Epithelial cell of proximal tubule (primary cell): ENCODE measurements around the gene CUL1. TPM values are rescaled to one million over a fixed set of nuclear protein-coding genes. Genes with fewer than 3 reads are reported as not detected.

Experiments
- DNase-seq: peaks from one replicate; pipeline ENCODE4 v3.0.0-alpha.2; 2011; ENCODE audit warnings: low read depth
- H3K4me3 ChIP-seq: 2 replicates; pipeline ENCODE4 v1.5.1; 2011; ENCODE audit warnings: low read depth, mild to moderate bottlenecking, low read length
- total RNA-seq: library from RNA; depleted of rRNA; stranded (reverse); fragments of >200 nt; gene quantifications from 2 replicates; pipeline ENCODE4 v1.2.3, GENCODE V29; 2015
- TF ChIP-seq, protein P1 (sequence below): conservative IDR thresholded peaks from 2 replicates; pipeline ENCODE4 v1.5.1; 2012; ENCODE audit warnings: low read depth, mild to moderate bottlenecking, low read length

Gene CUL1
- total RNA-seq, 1 donor from 2014 or later = 32.5 TPM

DNA sequence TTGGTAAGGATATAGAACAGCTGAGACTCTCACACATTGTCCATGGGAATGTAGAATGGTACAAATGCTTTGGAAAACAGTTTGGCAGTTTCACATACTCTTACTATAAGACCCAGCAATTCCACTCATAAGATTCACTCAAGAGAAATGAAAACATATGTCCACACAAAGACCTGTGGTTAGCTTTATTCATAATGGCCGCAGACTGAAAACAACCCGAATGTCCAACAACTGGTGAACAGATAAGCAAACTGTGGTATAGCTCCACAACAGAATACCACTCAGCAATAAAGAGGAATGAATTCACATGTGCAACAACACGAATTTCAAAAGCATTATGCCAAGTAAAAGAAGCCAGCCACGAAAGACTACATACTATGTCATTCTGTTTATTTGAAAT is 33.5 kb upstream of the CUL1 start:
- no peak overlapping the region for H3K4me3 ChIP-seq
- TF ChIP-seq, protein P1, sequence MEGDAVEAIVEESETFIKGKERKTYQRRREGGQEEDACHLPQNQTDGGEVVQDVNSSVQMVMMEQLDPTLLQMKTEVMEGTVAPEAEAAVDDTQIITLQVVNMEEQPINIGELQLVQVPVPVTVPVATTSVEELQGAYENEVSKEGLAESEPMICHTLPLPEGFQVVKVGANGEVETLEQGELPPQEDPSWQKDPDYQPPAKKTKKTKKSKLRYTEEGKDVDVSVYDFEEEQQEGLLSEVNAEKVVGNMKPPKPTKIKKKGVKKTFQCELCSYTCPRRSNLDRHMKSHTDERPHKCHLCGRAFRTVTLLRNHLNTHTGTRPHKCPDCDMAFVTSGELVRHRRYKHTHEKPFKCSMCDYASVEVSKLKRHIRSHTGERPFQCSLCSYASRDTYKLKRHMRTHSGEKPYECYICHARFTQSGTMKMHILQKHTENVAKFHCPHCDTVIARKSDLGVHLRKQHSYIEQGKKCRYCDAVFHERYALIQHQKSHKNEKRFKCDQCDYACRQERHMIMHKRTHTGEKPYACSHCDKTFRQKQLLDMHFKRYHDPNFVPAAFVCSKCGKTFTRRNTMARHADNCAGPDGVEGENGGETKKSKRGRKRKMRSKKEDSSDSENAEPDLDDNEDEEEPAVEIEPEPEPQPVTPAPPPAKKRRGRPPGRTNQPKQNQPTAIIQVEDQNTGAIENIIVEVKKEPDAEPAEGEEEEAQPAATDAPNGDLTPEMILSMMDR = no peak
- no peak for DNase-seq

DNA sequence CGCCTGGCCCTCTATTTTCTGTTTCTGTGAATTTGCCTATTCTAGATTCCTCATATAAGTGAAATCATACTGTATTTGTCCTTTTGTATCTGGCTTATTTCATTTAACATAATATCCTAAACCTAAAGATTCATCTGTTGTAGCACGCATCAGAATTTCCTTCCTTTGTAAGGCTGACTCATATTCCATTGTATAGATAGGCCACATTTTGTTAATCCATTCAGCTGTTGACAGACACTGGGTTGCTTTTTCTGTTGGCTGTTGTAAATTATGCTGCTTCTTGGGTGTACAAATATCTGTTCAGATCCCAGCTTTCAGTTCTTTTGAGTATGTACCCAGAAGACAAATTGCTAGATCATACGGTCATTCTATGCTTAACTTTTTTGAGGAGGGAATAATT is 28.8 kb upstream of the CUL1 start:
- TF ChIP-seq, protein P1 = no peak
- no peak overlapping the region for H3K4me3 ChIP-seq
- DNase-seq = no peak

DNA sequence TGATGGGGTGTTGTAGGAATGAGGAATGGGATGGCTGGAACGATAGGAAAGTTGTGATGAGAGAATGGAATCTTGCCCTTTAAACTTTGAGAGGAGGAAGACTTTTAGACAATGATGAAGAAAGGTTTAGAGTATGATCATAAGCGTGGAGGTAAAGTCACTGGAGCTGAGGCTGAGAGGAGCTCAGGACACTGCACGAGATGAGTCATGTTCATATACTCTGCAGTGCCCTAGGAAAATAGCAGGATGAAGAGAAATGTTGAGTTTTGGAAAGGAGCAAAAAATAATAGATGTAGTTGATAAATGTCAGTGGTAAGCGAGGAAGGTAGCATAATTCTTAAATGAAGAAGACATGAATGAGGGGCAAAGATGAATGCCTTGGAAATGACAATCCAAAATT is 28.3 kb upstream of the CUL1 start:
- H3K4me3 ChIP-seq = no peak overlapping the region
- no peak for DNase-seq
- TF ChIP-seq, protein P1 = no peak

DNA sequence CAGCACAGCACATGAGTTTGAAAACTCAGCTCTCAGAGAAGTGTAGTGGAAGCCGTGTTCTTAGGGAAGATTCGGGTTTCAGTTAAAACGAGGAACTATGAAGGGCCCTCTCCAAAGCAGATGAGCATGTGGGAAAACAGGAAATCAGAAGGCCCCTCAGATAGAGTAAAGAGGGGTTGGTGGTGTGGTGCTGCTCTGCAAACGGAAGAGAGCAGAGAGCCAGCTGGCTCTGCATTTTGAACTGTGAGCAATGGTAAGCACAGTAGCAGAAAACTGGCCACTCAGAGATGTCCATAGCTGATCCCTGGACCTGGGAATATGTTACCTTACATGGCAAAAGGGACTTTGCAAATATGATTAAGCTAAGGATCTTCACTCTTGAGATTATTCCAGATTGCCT is 27.9 kb upstream of the CUL1 start:
- no peak overlapping the region for H3K4me3 ChIP-seq
- no peak for DNase-seq
- TF ChIP-seq, protein P1 = no peak

DNA sequence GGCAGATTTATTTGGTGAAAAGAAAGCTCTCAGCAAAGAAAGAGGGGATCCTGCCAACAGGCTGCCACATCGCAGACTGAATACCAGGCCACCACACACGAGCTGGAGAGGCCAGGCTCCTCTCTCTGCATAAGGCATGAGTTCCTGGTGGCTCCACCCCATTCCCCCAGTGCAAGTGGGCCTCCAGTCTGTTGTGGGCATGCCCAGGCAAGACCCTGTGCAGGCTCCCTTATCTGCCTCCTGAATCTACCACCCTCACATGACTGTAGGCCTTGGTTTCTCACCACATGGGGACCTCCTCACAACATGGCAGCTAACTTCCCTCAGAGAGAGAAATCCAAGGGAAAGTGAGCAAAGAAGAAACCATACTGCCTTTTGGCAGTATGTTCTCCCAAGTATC is 26.7 kb upstream of the CUL1 start:
- no peak overlapping the region for H3K4me3 ChIP-seq
- DNase-seq = no peak
- TF ChIP-seq, protein P1 = no peak

DNA sequence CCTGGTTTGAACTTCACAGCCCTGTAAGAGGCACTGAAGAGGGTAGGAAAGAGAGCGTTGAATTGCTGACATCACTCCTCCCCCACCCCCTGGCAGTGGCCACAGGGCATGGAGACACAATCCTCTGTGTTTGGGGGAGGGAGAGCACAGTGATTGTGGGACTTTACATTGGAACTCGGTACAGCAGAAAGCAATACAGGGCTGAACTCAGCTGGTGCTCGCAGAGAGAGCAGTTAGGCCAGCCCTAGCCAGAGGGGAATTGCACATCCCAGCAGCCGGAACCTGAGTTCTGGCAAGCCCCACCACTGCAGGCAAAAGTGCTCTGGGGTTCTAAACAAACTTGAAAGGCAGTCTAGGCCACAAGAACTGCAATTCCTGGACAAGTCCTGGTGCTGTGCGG is 24.0 kb upstream of the CUL1 start:
- H3K4me3 ChIP-seq = no peak overlapping the region
- no peak for DNase-seq
- TF ChIP-seq, protein P1 = no peak

DNA sequence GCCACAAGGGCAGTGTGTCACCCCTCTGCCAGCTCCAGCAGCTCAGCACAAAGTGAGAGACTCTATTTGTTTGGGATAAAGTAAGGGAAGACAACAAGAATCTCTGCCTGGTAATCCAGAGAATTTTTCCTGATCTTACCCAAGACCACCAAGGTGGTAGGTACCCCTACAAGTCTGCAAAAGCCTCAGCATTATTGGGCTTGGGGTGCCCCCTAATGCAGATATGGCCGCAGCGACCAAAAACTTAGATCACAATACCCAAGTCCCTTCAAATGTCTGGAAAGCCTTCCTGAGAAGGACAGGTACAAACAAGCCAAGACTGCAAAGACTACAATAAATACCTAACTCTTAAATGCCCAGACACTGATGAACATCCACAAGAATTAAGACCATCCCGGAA is 22.4 kb upstream of the CUL1 start:
- DNase-seq = no peak
- no peak overlapping the region for H3K4me3 ChIP-seq
- TF ChIP-seq, protein P1 = no peak
